ENCODE results near the gene SERPINB12. TPM values are rescaled to one million over a fixed set of nuclear protein-coding genes. Genes with fewer than 3 reads are reported as not detected.

Gene SERPINB12
- total and polyA plus RNA-seq, 4 experiments from 2014 or later: not detected

DNA sequence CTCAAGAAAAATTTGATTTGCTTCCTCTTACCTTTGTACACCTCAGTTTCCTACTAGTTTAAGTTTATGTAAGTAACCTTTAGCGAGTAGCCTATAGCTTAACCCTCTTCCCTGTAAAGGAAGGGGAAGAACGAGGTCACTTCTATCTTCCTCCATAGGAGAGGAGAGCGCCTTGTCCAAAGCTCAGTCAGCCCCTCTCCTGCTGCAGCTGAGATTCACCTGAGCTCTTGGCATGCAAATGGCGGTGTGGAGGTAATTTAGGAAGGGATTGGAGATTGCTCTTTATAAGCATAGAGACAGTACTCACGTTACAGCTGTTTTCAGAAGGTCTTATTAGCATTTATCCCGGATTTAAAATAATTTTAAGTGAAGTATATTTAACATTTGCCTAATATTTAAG is 27.8 kb upstream of the SERPINB12 start:
- ChIA-PET CTCF (ENCODE audit: partially characterized antibody) (interaction anchor here (1.0 to 2.4 kb wide), 7 partner anchors 9 to 479 kb away, joined by 3 to 14 read pairs (median 4); no protein-coding TSS in a partner anchor), POLR2A (ENCODE audit: partially characterized antibody) (no interaction called here)
- no peak for DNase-seq
- H3K4me1 Mint-ChIP-seq: peaks cover 0 to 5% (median 4%) of the 10 kb centered on the region in 4 donors
- H3K9me3 Mint-ChIP-seq: no peaks in the 10 kb centered on the region
- H3K36me3 Mint-ChIP-seq: no peaks in the 10 kb centered on the region
- Histone ChIP-seq H3K27ac (ENCODE audit: low read depth, low read length) (no peak overlapping the region), H3K4me3 (ENCODE audit: low read length in 2 of 2) (no peak overlapping the region), H3K4me1 (ENCODE audit: insufficient read depth, low read length) (no peaks in the 10 kb centered on the region), H3K27me3 (ENCODE audit: insufficient read depth, low read length) (peaks cover 5% of the 10 kb centered on the region), H3K36me3 (ENCODE audit: insufficient read depth, low read length) (no peaks in the 10 kb centered on the region), H3K9me3 (ENCODE audit: control insufficient read depth in 1 of 2, low read length in 2 of 2) (no peaks in the 10 kb centered on the region)
- peaks cover 16 to 28% of the 10 kb centered on the region in 2 donors for H3K27me3 Mint-ChIP-seq
- H3K27ac Mint-ChIP-seq: no peak overlapping the region
- H3K4me3 Mint-ChIP-seq: no peak overlapping the region
- intact Hi-C loops (cut with micrococcal nuclease): no loop called here

GRCh38 chr18:63514888-63515678 is 27.1 kb upstream of the SERPINB12 start:
- no peaks in the 10 kb centered on the region for H3K36me3 Mint-ChIP-seq
- peaks cover 0 to 5% (median 4%) of the 10 kb centered on the region in 4 donors for H3K4me1 Mint-ChIP-seq
- intact Hi-C loops (cut with micrococcal nuclease): loop anchor here (5.0 kb wide), 1 partner anchor 332 kb away; no protein-coding TSS in a partner anchor
- Histone ChIP-seq H3K4me3 (ENCODE audit: low read length in 2 of 2) (no peak overlapping the region), H3K36me3 (ENCODE audit: insufficient read depth, low read length) (no peaks in the 10 kb centered on the region), H3K9me3 (ENCODE audit: control insufficient read depth in 1 of 2, low read length in 2 of 2) (no peaks in the 10 kb centered on the region), H3K27me3 (ENCODE audit: insufficient read depth, low read length) (peaks cover 5% of the 10 kb centered on the region), H3K27ac (ENCODE audit: low read depth, low read length) (no peak overlapping the region), H3K4me1 (ENCODE audit: insufficient read depth, low read length) (no peaks in the 10 kb centered on the region)
- no peak for DNase-seq
- peaks cover 18 to 26% of the 10 kb centered on the region in 2 donors for H3K27me3 Mint-ChIP-seq
- no peak overlapping the region for H3K27ac Mint-ChIP-seq
- CTCF ChIA-PET (ENCODE audit: partially characterized antibody): interaction anchor here (1.0 to 2.4 kb wide), 8 partner anchors 10 to 479 kb away, joined by 3 to 14 read pairs (median 5); no protein-coding TSS in a partner anchor
- POLR2A ChIA-PET (ENCODE audit: partially characterized antibody): no interaction called here
- no peak overlapping the region for H3K4me3 Mint-ChIP-seq
- no peaks in the 10 kb centered on the region for H3K9me3 Mint-ChIP-seq

DNA sequence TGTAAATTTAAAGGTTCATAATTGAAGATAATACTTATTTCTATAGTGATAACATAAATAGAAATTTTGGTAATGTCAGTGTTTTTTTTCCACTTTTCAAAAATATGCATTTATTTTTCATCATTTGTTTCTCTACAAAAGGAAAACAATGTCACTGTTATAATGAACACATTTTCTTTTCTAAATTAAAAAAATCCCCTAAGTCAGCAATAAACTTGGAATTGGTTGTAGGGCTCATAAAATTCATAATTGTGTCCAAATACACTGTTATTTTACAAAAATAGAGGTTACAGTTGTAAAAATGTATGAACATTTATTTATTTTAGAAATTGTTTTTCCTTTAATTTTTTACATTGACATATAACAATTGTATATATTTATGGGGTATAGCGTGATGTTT is 26.4 kb upstream of the SERPINB12 start:
- intact Hi-C loops (cut with micrococcal nuclease): loop anchor here (5.0 kb wide), 1 partner anchor 332 kb away; no protein-coding TSS in a partner anchor
- Histone ChIP-seq H3K4me1 (ENCODE audit: insufficient read depth, low read length) (no peaks in the 10 kb centered on the region), H3K27me3 (ENCODE audit: insufficient read depth, low read length) (peaks cover 5% of the 10 kb centered on the region), H3K9me3 (ENCODE audit: control insufficient read depth in 1 of 2, low read length in 2 of 2) (no peaks in the 10 kb centered on the region), H3K36me3 (ENCODE audit: insufficient read depth, low read length) (no peaks in the 10 kb centered on the region), H3K27ac (ENCODE audit: low read depth, low read length) (no peak overlapping the region), H3K4me3 (ENCODE audit: low read length in 2 of 2) (no peak overlapping the region)
- no peak for DNase-seq
- Mint-ChIP-seq H3K36me3 (no peaks in the 10 kb centered on the region), H3K27ac (no peak overlapping the region), H3K9me3 (no peaks in the 10 kb centered on the region), H3K4me1 (peaks cover 0 to 5% (median 4%) of the 10 kb centered on the region in 4 donors), H3K27me3 (peaks cover 13 to 20% of the 10 kb centered on the region in 2 donors), H3K4me3 (no peak overlapping the region)
- ChIA-PET POLR2A (ENCODE audit: partially characterized antibody) (no interaction called here), CTCF (ENCODE audit: partially characterized antibody) (interaction anchor here (1.5 to 4.9 kb wide), 6 partner anchors 25 to 480 kb away, joined by 3 to 67 read pairs (median 19); no protein-coding TSS in a partner anchor)

DNA sequence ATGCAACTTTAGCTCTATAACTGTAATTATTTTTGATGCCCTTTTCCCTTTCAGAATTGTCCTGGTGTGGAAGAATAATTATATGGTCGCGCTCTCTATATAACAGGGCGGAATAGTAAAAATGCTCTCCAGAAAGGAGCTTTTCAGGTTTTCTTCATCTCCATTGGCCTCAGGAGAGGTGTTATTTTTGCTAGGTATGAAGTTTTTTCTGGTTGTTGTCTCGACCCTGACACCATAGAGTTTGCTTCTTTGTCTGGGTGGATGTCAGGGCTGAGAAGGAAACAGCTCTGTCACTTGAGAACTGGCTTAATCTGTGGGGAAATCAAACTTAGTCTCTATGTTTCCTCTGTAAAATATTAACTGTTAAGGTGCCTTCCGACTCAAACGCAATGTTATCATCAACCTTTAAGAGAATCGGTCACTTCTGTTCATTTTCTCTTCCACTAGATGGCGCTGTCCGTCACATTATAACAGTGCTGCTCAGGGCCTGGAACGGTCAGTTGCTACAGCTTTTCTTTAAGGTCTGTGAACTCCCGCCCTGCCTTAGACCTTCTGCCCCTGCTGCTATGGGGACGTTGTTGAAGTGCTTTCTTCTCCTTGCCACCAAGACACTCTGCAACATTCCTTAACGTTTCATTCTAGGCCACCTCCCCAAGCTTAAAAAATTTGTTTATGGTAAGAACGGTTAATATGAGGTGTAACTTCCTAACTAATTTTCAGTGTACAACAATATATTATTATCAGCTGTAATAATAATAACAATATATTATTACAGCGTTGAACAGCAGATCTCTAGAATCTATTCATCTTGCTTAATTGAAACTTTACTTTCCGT is 23.8 kb upstream of the SERPINB12 start:
- Mint-ChIP-seq H3K27ac (no peak overlapping the region), H3K27me3 (peaks cover 9 to 12% of the 10 kb centered on the region in 2 donors), H3K4me1 (peaks cover 0 to 5% (median 4%) of the 10 kb centered on the region in 4 donors), H3K36me3 (no peaks in the 10 kb centered on the region), H3K9me3 (no peaks in the 10 kb centered on the region), H3K4me3 (no peak overlapping the region)
- peak; percentile 44 to 57 (median 49) for DNase-seq
- intact Hi-C loops (cut with micrococcal nuclease): loop anchor here (1.0 to 5.0 kb wide), 4 partner anchors 329 to 477 kb away; no protein-coding TSS in a partner anchor
- no peaks in the 10 kb centered on the region for H3K9me3 ChIP-seq (ENCODE audit: control insufficient read depth in 1 of 2, low read length in 2 of 2)
- CTCF ChIA-PET (ENCODE audit: partially characterized antibody): interaction anchor here (0.6 to 4.9 kb wide), 31 partner anchors 9 to 557 kb away, joined by 3 to 67 read pairs (median 4); partner anchors contain the start of gene SERPINB12
- POLR2A ChIA-PET (ENCODE audit: partially characterized antibody): no interaction called here
- no peaks in the 10 kb centered on the region for H3K4me1 ChIP-seq (ENCODE audit: insufficient read depth, low read length)
- no peaks in the 10 kb centered on the region for H3K36me3 ChIP-seq (ENCODE audit: insufficient read depth, low read length)
- peaks cover 3% of the 10 kb centered on the region for H3K27me3 ChIP-seq (ENCODE audit: insufficient read depth, low read length)
- no peak overlapping the region for H3K4me3 ChIP-seq (ENCODE audit: low read length in 2 of 2)
- no peak overlapping the region for H3K27ac ChIP-seq (ENCODE audit: low read depth, low read length)

GRCh38 chr18:63520053-63520685 is 22.0 kb upstream of the SERPINB12 start:
- Histone ChIP-seq H3K4me3 (ENCODE audit: low read length in 2 of 2) (no peak overlapping the region), H3K27me3 (ENCODE audit: insufficient read depth, low read length) (peaks cover 3% of the 10 kb centered on the region), H3K4me1 (ENCODE audit: insufficient read depth, low read length) (no peaks in the 10 kb centered on the region), H3K36me3 (ENCODE audit: insufficient read depth, low read length) (no peaks in the 10 kb centered on the region), H3K27ac (ENCODE audit: low read depth, low read length) (no peak overlapping the region), H3K9me3 (ENCODE audit: control insufficient read depth in 1 of 2, low read length in 2 of 2) (no peaks in the 10 kb centered on the region)
- DNase-seq: no peak
- intact Hi-C loops (cut with micrococcal nuclease): no loop called here
- H3K4me3 Mint-ChIP-seq: no peak overlapping the region
- H3K27ac Mint-ChIP-seq: peak overlapping the region in 1 of 7 donors; percentile 31
- peaks cover 0 to 5% (median 4%) of the 10 kb centered on the region in 4 donors for H3K4me1 Mint-ChIP-seq
- CTCF ChIA-PET (ENCODE audit: partially characterized antibody): interaction anchor here (3.4 to 4.9 kb wide), 5 partner anchors 7 to 475 kb away, joined by 21 to 67 read pairs (median 39); no protein-coding TSS in a partner anchor
- H3K9me3 Mint-ChIP-seq: no peaks in the 10 kb centered on the region
- no peaks in the 10 kb centered on the region for H3K36me3 Mint-ChIP-seq
- H3K27me3 Mint-ChIP-seq: peaks cover 6 to 11% of the 10 kb centered on the region in 2 donors
- POLR2A ChIA-PET (ENCODE audit: partially characterized antibody): no interaction called here

DNA sequence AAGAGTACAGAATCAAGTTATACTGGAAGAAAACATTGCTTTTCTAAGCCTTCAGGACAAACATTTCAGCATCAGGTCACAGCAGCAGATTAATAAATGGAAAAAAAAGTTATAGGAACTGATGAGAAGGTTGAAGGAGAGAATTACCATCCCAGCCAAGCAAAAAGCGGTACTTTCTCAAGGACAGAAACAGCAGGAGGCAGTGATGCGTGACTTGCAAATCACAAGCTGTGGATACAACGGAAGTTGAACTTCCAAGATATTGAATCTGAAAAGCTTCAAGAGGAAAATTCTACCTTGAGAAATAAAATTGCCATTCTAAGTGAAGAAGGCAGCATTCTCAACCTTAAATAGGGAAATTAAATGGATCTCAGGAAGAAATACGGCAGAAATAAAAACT is 18.5 kb upstream of the SERPINB12 start:
- Mint-ChIP-seq H3K36me3 (no peaks in the 10 kb centered on the region), H3K4me3 (no peak overlapping the region), H3K27ac (no peak overlapping the region), H3K9me3 (peaks cover 0 to 13% (median 0%) of the 10 kb centered on the region in 8 donors), H3K27me3 (peaks cover 8 to 10% of the 10 kb centered on the region in 2 donors), H3K4me1 (no peaks in the 10 kb centered on the region)
- H3K4me1 ChIP-seq (ENCODE audit: insufficient read depth, low read length): no peaks in the 10 kb centered on the region
- CTCF ChIA-PET (ENCODE audit: partially characterized antibody): no interaction called here
- POLR2A ChIA-PET (ENCODE audit: partially characterized antibody): no interaction called here
- H3K4me3 ChIP-seq (ENCODE audit: low read length in 2 of 2): no peak overlapping the region
- H3K9me3 ChIP-seq (ENCODE audit: control insufficient read depth in 1 of 2, low read length in 2 of 2): no peaks in the 10 kb centered on the region
- no peaks in the 10 kb centered on the region for H3K36me3 ChIP-seq (ENCODE audit: insufficient read depth, low read length)
- no peak for DNase-seq
- no peaks in the 10 kb centered on the region for H3K27me3 ChIP-seq (ENCODE audit: insufficient read depth, low read length)
- intact Hi-C loops (cut with micrococcal nuclease): no loop called here
- H3K27ac ChIP-seq (ENCODE audit: low read depth, low read length): no peak overlapping the region

Data from CD4-positive, alpha-beta memory T cell (primary cell).